NCI-H526 treated with DMSO at 0.1 percent for 48 hours (cell line): ENCODE results near the gene CPA3.

ENCODE experiments used
- DNase-seq: peaks from one replicate; lab custom pipeline; 2025; lab: John Stamatoyannopoulos, UW

Gene CPA3

GRCh38 chr3:148865049-148865448 lies at the start of gene CPA3:
Gene CPA3, plus strand, starts transcription at chr3:148865296. Its CDS starts 12 bp downstream, at chr3:148865308.
- DNase-seq, result no peak

GRCh38 chr3:148815316-148816110 lies 49.6 kb upstream of the CPA3 start:
- DNase-seq, result no peak

- DNase-seq, result no peak
Observed at GRCh38 chr3:148816427-148816826, 48.7 kb upstream of the CPA3 start.

- peak; percentile 96 for DNase-seq
Observed at GRCh38 chr3:148816981-148817525, 48.0 kb upstream of the CPA3 start.

- DNase-seq, result no peak
Observed at GRCh38 chr3:148820361-148821245, 44.5 kb upstream of the CPA3 start.

- no peak for DNase-seq
Observed at GRCh38 chr3:148823026-148823425, 42.1 kb upstream of the CPA3 start.

GRCh38 chr3:148825476-148825875 lies 39.6 kb upstream of the CPA3 start:
- no peak for DNase-seq

GRCh38 chr3:148827585-148827984 lies 37.5 kb upstream of the CPA3 start, which contains the start of gene CPB1:
Gene CPB1, plus strand, starts transcription at chr3:148827811. Its CDS starts 13 bp downstream, at chr3:148827824.
- no peak for DNase-seq

- DNase-seq, result no peak
Observed at GRCh38 chr3:148828136-148828690, 36.9 kb upstream of the CPA3 start.

- no peak for DNase-seq
Observed at GRCh38 chr3:148829926-148830325, 35.2 kb upstream of the CPA3 start.

- DNase-seq, result no peak
Observed at GRCh38 chr3:148833223-148833622, 31.9 kb upstream of the CPA3 start.

GRCh38 chr3:148839805-148840204 lies 25.3 kb upstream of the CPA3 start:
- DNase-seq, result no peak

- DNase-seq, result no peak
Observed at GRCh38 chr3:148840451-148840850, 24.6 kb upstream of the CPA3 start.

- DNase-seq, result no peak
Observed at GRCh38 chr3:148845756-148846395, 19.2 kb upstream of the CPA3 start.

GRCh38 chr3:148847351-148847750 lies 17.7 kb upstream of the CPA3 start:
- DNase-seq, result no peak

- DNase-seq, result no peak
Observed at GRCh38 chr3:148848410-148848809, 16.7 kb upstream of the CPA3 start.

GRCh38 chr3:148852271-148852992 lies 12.7 kb upstream of the CPA3 start:
- DNase-seq, result no peak

- no peak for DNase-seq
Observed at GRCh38 chr3:148853076-148853475, 12.0 kb upstream of the CPA3 start.

GRCh38 chr3:148854061-148854460 lies 11.0 kb upstream of the CPA3 start:
- no peak for DNase-seq

- peak; percentile 74 for DNase-seq
Observed at GRCh38 chr3:148856384-148856783, 8.7 kb upstream of the CPA3 start.

GRCh38 chr3:148857316-148857715 lies 7.8 kb upstream of the CPA3 start:
- DNase-seq, result no peak
